Activated naive CD4-positive, alpha-beta T cell treated with anti-CD3 and anti-CD28 coated beads for 36 hours (primary cell): Measurements from ENCODE around the gene TMEM244. TPM values are rescaled to one million over a fixed set of nuclear protein-coding genes. Genes with fewer than 3 reads are reported as not detected.
"Not testable (repeated sequence)": the region's sequence is repeated elsewhere in the genome, so short reads cannot be mapped to it uniquely, and the experiment has no call there.

Experiments used
- CTCF ChIA-PET: fragments of 350-600 bp; sonication (Branson Sonifier 250); formaldehyde crosslinking; loops from one replicate; lab custom pipeline; 2021; ENCODE audit warnings: antibody characterized with exemption; lab: Charles Lee
- DNase-seq: peaks from one replicate; pipeline ENCODE4 v3.0.0-alpha.2; 2020
- H3K27ac Mint-ChIP-seq: one replicate; pipeline ENCODE4 v1.8.0; 2021; ENCODE audit warnings: mild to moderate bottlenecking, mixed read lengths
- H3K27me3 Mint-ChIP-seq: one replicate; pipeline ENCODE4 v1.8.0; 2021; ENCODE audit warnings: low read depth, mixed read lengths
- H3K36me3 Mint-ChIP-seq: one replicate; pipeline ENCODE4 v1.8.0; 2021; ENCODE audit warnings: low read depth, mixed read lengths
- H3K4me1 Mint-ChIP-seq: one replicate; pipeline ENCODE4 v1.8.0; 2021; ENCODE audit warnings: low read depth, mixed read lengths
- H3K4me3 Mint-ChIP-seq: one replicate; pipeline ENCODE4 v1.8.0; 2021; ENCODE audit warnings: mild to moderate bottlenecking, moderate library complexity, mixed read lengths
- H3K9me3 Mint-ChIP-seq: one replicate; pipeline ENCODE4 v1.8.0; 2021; ENCODE audit warnings: mixed read lengths
- intact Hi-C: fragments of 100-400 bp; cut with micrococcal nuclease; formaldehyde crosslinking; loops from one replicate; pipeline ENCODE4 v1.15.1; 2023
- total RNA-seq, 2 experiments: library from RNA; stranded (reverse); gene quantifications; one replicate each; pipeline ENCODE4 v1.2.3, GENCODE V29; 2021

Gene TMEM244
- total RNA-seq, 2 experiments from 2014 or later = not detected

DNA sequence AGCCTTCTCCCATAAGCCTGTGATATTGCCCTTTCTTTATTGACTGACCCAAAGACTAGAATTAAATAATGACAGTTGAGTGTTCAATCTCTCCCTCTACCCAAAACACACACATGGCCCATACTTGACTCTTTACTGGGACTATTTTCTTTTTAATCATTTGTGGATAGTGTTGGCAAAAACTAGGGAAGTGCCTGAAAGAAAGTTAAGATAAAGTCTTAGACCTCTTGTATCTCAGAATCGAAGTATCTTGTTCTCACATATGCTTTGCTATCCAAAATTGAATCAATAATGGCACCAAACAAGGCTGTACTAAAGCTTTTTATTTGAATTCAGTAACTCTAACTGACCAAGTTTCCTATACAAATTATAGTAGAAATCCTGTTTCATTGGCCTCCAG is 19.0 kb downstream of the TMEM244 start:
- H3K27me3 Mint-ChIP-seq = peaks cover 2% of the 10 kb centered on the region
- no peaks in the 10 kb centered on the region for H3K4me1 Mint-ChIP-seq
- no peak for DNase-seq
- intact Hi-C loops = no loop called here
- H3K4me3 Mint-ChIP-seq = no peak overlapping the region
- H3K27ac Mint-ChIP-seq = no peak overlapping the region
- H3K36me3 Mint-ChIP-seq = no peaks in the 10 kb centered on the region
- peaks cover 4% of the 10 kb centered on the region for H3K9me3 Mint-ChIP-seq
- CTCF ChIA-PET = no interaction called here

DNA sequence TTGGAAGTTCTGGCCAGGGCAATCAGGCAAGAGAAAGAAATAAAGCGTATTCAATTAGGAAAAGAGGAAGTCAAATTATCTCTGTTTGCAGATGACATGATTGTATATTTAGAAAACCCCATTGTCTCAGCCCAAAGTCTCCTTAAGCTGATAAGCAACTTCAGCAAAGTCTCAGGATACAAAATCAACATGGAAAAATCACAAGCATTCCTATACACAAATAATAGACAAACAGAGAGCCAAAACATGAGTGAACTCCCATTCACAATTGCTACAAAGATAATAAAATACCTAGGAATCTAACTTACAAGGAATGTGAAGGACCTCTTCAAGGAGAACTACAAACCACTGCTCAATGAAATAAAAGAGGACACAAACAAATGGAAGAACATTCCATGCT is 21.6 kb downstream of the TMEM244 start:
- H3K36me3 Mint-ChIP-seq, H3K27ac Mint-ChIP-seq, H3K4me1 Mint-ChIP-seq, H3K4me3 Mint-ChIP-seq, intact Hi-C loops, H3K9me3 Mint-ChIP-seq, CTCF ChIA-PET, H3K27me3 Mint-ChIP-seq, DNase-seq: not testable (repeated sequence)

DNA sequence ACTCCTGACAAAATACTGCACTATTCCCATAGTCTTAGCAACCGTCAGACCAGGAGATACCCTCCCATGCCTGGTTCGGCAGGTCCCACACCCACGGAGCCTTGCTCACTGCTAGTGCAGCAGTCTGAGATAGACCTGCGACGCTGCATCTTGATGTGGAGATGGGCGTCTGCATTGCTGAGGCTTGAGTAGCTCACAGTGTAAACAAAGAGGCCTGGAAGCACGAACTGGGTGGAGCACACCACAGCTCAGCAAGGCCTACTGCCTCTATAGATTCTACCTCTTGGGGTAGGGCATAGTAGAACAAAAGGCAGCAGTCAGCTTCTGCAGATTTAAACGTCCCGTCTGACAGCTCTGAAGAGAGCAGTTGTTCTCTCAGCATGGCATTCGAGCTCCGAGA is 25.4 kb downstream of the TMEM244 start:
- CTCF ChIA-PET = no interaction called here
- no peak for DNase-seq
- Mint-ChIP-seq H3K27me3 (peaks cover 2% of the 10 kb centered on the region), H3K36me3 (no peaks in the 10 kb centered on the region), H3K9me3 (peaks cover 4% of the 10 kb centered on the region), H3K4me1 (no peaks in the 10 kb centered on the region), H3K4me3 (no peak overlapping the region), H3K27ac (no peak overlapping the region)
- intact Hi-C loops = no loop called here

DNA sequence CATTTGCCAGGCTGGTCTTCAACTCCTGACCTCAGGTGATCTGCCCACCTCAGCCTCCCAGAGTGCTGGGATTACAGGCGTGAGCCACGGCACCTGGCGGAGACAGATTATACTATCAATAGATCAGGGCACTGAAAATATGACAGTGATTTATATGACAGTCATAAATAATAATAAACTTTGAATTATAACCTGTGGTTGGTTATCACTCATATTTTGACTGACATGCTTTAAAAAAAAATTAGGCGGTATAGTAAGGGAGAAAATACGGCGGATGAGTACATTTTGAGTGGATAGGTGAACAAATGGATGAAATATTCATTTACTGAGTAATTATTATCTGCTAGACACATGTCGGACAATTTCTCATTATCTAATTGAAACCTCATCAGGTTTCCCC is 28.8 kb downstream of the TMEM244 start:
- Mint-ChIP-seq H3K4me3 (no peak overlapping the region), H3K27ac (no peak overlapping the region), H3K36me3 (no peaks in the 10 kb centered on the region), H3K4me1 (no peaks in the 10 kb centered on the region), H3K27me3 (no peaks in the 10 kb centered on the region), H3K9me3 (no peaks in the 10 kb centered on the region)
- CTCF ChIA-PET = interaction anchor here (0.9 kb wide), 1 partner anchor 117 kb away, joined by 5 read pairs; no protein-coding TSS in a partner anchor
- intact Hi-C loops = no loop called here
- no peak for DNase-seq

DNA sequence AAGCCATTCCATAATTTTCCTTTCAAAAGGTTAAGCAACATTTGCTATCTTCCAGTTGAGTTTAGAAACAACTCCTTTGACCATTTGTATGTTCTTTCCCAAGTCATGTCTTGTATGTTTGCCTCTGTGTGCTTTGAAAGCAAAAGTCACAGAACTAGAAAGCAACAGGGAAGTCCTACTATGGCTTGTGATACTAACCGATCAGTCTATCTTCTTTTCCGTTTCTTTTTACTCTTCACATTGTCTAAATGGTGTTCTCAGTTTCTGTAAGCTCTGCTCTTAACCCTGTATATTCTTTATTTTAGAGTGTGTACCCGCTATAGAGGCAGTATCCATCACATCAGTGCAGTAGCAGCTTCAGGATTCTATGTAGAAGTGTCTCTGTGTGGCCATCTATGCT is 32.9 kb downstream of the TMEM244 start:
- no peaks in the 10 kb centered on the region for H3K36me3 Mint-ChIP-seq
- CTCF ChIA-PET = no interaction called here
- no peak for DNase-seq
- H3K27ac Mint-ChIP-seq = no peak overlapping the region
- intact Hi-C loops = no loop called here
- H3K9me3 Mint-ChIP-seq = no peaks in the 10 kb centered on the region
- no peaks in the 10 kb centered on the region for H3K4me1 Mint-ChIP-seq
- H3K4me3 Mint-ChIP-seq = no peak overlapping the region
- no peaks in the 10 kb centered on the region for H3K27me3 Mint-ChIP-seq

DNA sequence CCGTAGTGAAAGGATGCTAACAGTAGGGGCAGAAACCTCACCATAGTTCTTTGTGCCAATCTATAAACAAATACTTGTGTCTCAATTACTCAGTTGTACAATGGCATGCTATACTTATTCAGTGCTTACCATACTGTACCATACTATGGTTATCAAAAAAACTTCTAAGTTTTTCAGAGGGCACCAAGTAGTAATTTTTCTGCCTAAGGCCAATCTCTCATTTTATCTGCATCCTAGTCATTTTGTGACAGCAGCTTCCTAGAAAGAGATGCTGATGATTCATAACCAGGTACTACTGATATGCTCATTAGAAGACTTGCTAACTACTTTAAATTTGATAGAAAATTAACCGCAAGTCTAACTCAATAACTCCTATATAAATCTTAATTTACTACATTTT is 42.9 kb downstream of the TMEM244 start:
- Mint-ChIP-seq H3K4me1 (peaks cover 2% of the 10 kb centered on the region), H3K27me3 (peaks cover 5% of the 10 kb centered on the region), H3K27ac (no peak overlapping the region), H3K36me3 (no peaks in the 10 kb centered on the region), H3K4me3 (no peak overlapping the region), H3K9me3 (no peaks in the 10 kb centered on the region)
- DNase-seq = no peak
- intact Hi-C loops = no loop called here
- CTCF ChIA-PET = interaction anchor here (0.6 kb wide), 1 partner anchor 43 kb away, joined by 4 read pairs; no protein-coding TSS in a partner anchor

DNA sequence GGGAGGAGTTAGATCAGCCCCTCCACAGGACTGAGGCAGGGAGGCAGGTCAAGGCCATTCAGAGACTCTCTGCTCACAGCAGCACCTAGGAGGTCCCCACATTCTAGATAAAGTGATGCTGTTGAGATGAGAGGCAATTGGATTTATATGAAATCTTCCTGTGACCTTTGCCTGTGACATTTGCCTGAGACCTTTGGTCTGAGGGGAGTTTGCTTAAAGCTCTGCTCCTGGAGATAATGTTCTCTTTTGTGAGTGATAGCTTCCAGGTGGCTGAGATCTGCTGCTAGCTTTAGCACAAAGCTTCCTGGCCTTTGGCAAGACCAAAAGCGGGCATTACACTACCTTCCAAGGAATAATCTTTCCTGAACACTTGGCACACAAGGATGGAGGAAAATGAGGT is 43.3 kb downstream of the TMEM244 start:
- intact Hi-C loops = no loop called here
- CTCF ChIA-PET = no interaction called here
- Mint-ChIP-seq H3K27ac (no peak overlapping the region), H3K9me3 (no peaks in the 10 kb centered on the region), H3K36me3 (no peaks in the 10 kb centered on the region), H3K4me1 (peaks cover 2% of the 10 kb centered on the region), H3K4me3 (no peak overlapping the region), H3K27me3 (peaks cover 5% of the 10 kb centered on the region)
- no peak for DNase-seq

DNA sequence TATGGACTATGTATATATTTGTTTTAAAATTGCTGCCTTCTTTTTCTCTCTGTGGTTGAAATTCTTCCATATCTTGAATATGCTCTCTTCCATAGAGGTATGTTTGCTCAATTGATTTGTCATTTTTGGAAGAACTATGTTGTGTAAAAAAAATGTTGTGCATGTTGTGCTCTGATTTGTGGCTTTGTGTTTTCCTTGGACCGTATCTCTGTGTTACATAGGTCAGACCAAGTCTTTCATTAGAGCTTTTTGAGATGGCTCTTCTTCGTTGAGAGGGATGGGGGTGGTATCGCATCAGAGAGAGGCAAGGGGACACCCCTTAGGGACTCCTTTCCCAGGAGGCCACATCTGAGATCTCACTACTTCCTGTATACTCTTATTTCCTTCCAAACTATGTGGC is 43.8 kb downstream of the TMEM244 start:
- peaks cover 2% of the 10 kb centered on the region for H3K4me1 Mint-ChIP-seq
- peaks cover 5% of the 10 kb centered on the region for H3K27me3 Mint-ChIP-seq
- intact Hi-C loops = no loop called here
- no peaks in the 10 kb centered on the region for H3K36me3 Mint-ChIP-seq
- no peaks in the 10 kb centered on the region for H3K9me3 Mint-ChIP-seq
- no peak for DNase-seq
- H3K4me3 Mint-ChIP-seq = no peak overlapping the region
- H3K27ac Mint-ChIP-seq = no peak overlapping the region
- CTCF ChIA-PET = no interaction called here

DNA sequence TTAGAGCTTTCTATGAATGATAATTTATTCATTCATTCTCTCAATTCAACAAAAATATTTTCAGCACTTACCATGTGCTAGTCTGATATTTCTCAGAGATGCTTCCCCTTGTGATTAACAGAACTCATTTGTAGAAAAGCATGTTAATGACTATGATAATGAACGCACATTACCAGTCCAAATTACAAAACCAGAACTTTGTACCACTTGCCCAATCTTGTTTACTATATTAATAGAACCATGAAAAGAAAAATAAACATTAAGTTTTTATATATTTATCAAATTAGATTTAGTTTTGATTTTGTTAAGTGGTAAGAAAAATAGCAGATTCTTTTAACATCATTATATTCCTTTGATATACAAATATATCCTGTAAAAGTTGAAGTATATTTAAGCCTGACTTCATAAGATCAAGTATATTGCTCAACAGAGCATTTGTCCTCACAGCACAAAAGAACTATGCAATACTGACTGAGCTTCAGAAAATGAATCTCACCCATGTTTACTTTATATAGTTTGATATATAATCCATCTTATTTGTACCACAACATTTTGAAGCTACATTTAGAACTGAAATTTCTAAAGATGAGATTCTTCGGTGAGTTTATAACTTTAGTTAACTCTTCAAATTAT is 48.9 kb downstream of the TMEM244 start:
- Mint-ChIP-seq H3K4me1 (no peaks in the 10 kb centered on the region), H3K9me3 (peaks cover 5% of the 10 kb centered on the region)

DNA sequence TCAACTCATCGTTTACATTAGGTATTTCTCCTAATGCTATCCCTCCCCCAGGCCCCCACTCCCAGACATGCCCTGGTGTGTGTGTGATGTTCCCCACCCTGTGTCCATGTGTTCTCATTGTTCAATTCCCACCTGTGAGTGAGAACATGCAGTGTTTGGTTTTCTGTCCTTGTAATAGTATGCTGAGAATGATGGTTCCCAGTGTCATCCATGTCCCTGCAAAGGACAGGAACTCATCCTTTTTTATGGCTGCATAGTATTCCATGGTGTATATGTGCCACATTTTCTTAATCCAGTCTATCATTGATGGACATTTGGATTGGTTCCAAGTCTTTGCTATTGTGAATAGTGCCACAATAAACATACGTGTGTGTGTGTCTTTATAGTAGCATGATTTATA is 54.0 kb downstream of the TMEM244 start:
- H3K4me1 Mint-ChIP-seq, H3K27ac Mint-ChIP-seq, H3K4me3 Mint-ChIP-seq, intact Hi-C loops, H3K27me3 Mint-ChIP-seq, H3K36me3 Mint-ChIP-seq, DNase-seq: not testable (repeated sequence)
- H3K9me3 Mint-ChIP-seq = peaks cover 11% of the 10 kb centered on the region
- CTCF ChIA-PET = interaction anchor here (0.8 kb wide), 1 partner anchor 32 kb away, joined by 3 read pairs; no protein-coding TSS in a partner anchor

More for the DNA sequence above, 48.9 kb downstream of the TMEM244 start:
- no peak overlapping the region for H3K27ac Mint-ChIP-seq
- CTCF ChIA-PET = no interaction called here
- intact Hi-C loops = no loop called here
- H3K4me3 Mint-ChIP-seq = no peak overlapping the region
- no peaks in the 10 kb centered on the region for H3K36me3 Mint-ChIP-seq
- no peak for DNase-seq
- H3K27me3 Mint-ChIP-seq = peaks cover under 1% of the 10 kb centered on the region

DNA sequence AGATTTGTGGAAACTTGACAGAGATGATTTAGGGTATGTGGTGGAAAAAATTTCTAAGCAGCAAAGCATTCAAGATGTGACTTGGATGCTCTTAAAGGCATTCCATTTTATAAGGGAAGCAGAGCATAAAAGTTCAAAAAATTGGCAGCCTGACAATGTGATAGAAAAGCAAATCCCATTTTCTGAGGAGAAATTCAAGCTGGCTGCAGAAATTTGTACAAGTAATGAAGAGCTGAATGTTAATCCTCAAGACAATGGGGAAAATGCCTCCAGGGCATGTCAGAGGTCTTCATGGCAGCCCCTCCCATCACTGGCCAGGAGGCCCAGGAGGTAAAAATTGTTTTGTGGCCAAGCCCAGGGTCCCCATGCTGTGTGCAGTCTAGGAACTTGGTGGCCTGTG is 58.2 kb downstream of the TMEM244 start:
- H3K4me3 Mint-ChIP-seq, H3K27me3 Mint-ChIP-seq, DNase-seq, H3K36me3 Mint-ChIP-seq, H3K27ac Mint-ChIP-seq, H3K4me1 Mint-ChIP-seq, intact Hi-C loops: not testable (repeated sequence)
- peaks cover 11% of the 10 kb centered on the region for H3K9me3 Mint-ChIP-seq
- CTCF ChIA-PET = interaction anchor here (1.3 kb wide), 1 partner anchor 136 kb away, joined by 3 read pairs; no protein-coding TSS in a partner anchor

DNA sequence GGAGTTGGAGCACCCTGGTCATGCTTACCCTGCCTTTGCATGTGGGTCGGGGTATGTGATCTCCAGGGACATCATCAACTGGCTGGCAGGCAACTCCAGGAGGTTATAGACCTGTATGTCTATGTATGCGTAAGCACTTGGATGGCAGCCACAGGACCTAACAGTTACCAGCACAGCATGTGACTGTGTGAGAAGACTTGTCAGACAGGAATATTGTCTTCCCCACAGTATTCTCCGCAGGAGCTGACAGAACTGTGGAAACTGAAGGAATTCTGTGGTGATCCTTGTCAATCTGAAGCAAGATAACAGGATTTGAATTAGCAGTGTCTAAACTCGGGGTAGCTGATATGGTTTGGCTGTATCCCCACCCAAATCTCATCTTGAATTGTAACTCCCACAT is 59.2 kb downstream of the TMEM244 start:
- CTCF ChIA-PET = interaction anchor here (1.3 kb wide), 1 partner anchor 137 kb away, joined by 3 read pairs; no protein-coding TSS in a partner anchor
- H3K36me3 Mint-ChIP-seq = no peaks in the 10 kb centered on the region
- intact Hi-C loops = no loop called here
- H3K4me1 Mint-ChIP-seq = no peaks in the 10 kb centered on the region
- DNase-seq = no peak
- no peak overlapping the region for H3K4me3 Mint-ChIP-seq
- no peak overlapping the region for H3K27ac Mint-ChIP-seq
- H3K27me3 Mint-ChIP-seq = peaks cover 8% of the 10 kb centered on the region
- H3K9me3 Mint-ChIP-seq = peaks cover 6% of the 10 kb centered on the region

DNA sequence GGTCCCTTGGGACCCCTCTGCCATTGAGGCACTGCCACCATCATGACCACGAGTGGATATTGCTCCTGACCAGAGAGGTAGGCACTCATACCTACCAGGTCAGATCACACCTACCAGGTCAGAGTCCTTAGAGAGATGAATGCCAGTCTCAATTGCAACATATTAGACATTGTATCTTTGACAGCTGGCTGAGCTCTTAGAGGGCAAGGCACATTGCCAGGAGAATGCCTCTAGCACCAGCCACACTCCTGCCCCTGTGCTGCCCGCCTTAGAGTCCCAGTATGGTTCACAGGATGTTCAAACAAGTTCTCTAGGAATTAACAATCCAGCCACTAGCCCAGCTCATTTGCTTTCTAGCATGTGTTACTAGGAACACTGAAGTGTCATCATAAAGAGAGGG is 65.9 kb downstream of the TMEM244 start:
- CTCF ChIA-PET = interaction anchor here (1.5 kb wide), 1 partner anchor 19 kb away, joined by 3 read pairs; no protein-coding TSS in a partner anchor
- Mint-ChIP-seq H3K4me3 (no peak overlapping the region), H3K36me3 (no peaks in the 10 kb centered on the region), H3K4me1 (peaks cover 4% of the 10 kb centered on the region), H3K9me3 (no peaks in the 10 kb centered on the region), H3K27ac (no peak overlapping the region), H3K27me3 (peaks cover 7% of the 10 kb centered on the region)
- intact Hi-C loops = no loop called here
- no peak for DNase-seq
